K562 (cell line): ENCODE data around the gene TARM1. TPM values are rescaled to one million over a fixed set of nuclear protein-coding genes. Genes with fewer than 3 reads are reported as not detected.

ENCODE experiments used
- ARID1B ChIP-seq: fragments of 450-650 bp; IDR thresholded peaks from 2 replicates; pipeline ENCODE4 v1.6.1; 2016; ENCODE audit warnings: antibody characterized with exemption, mild to moderate bottlenecking, inconsistent platforms
- BACH1 ChIP-seq: fragments of 200-800 bp; sonication (Bioruptor generic); IDR thresholded peaks from 2 replicates; pipeline ENCODE4 v1.6.1; 2016; ENCODE audit warnings: missing genetic modification characterization, missing compliant biosample characterization
- FOXJ2 ChIP-seq: fragments of 200-800 bp; sonication (Bioruptor generic); IDR thresholded peaks from 2 replicates; pipeline ENCODE4 v1.6.1; 2016; ENCODE audit warnings: missing genetic modification characterization, missing compliant biosample characterization
- HMGN3 ChIP-seq: IDR thresholded peaks from 2 replicates; pipeline ENCODE4 v1.6.1; 2011; ENCODE audit warnings: borderline replicate concordance, low read depth, mild to moderate bottlenecking, mixed read lengths, low read length; ENCODE audit not compliant: insufficient read length; ENCODE audit errors: extremely low read depth
- MGA ChIP-seq: fragments of 450-650 bp; IDR thresholded peaks from 2 replicates; pipeline ENCODE4 v1.6.1; 2016; ENCODE audit warnings: mild to moderate bottlenecking, moderate library complexity
- NFIC ChIP-seq: fragments of 450-650 bp; IDR thresholded peaks from 2 replicates; pipeline ENCODE4 v1.6.1; 2017; ENCODE audit warnings: mild to moderate bottlenecking, inconsistent platforms
- SAP30 ChIP-seq: fragments of 200-600 bp; sonication (generic); IDR thresholded peaks from 2 replicates; pipeline ENCODE4 v1.6.1; 2012; ENCODE audit warnings: borderline replicate concordance, low read depth, mild to moderate bottlenecking, moderate library complexity, low read length, control low read depth, inconsistent platforms; ENCODE audit not compliant: insufficient read depth, poor library complexity, severe bottlenecking
- YBX1 ChIP-seq: fragments of 450-650 bp; IDR thresholded peaks from 2 replicates; pipeline ENCODE4 v1.7.1; 2016; ENCODE audit warnings: mild to moderate bottlenecking
- ZBTB33 ChIP-seq: sonication (generic); formaldehyde crosslinking; IDR thresholded peaks from 2 replicates; pipeline ENCODE4 v1.8.1; 2023; ENCODE audit warnings: mild to moderate bottlenecking, missing genetic modification reagents
- ZNF146 ChIP-seq: IDR thresholded peaks from one replicate; pipeline ENCODE4 v1.6.1; 2018; ENCODE audit warnings: missing compliant biosample characterization; ENCODE audit not compliant: unreplicated experiment
- ZNF780A ChIP-seq: fragments of 250-450 bp; sonication (Bioruptor Pico); IDR thresholded peaks from 2 replicates; pipeline ENCODE4 v1.5.0; 2021; ENCODE audit warnings: mild to moderate bottlenecking
- ZNF830 ChIP-seq: fragments of 250-450 bp; sonication (Bioruptor Pico); IDR thresholded peaks from 2 replicates; pipeline ENCODE4 v1.5.0; 2021; ENCODE audit warnings: mild to moderate bottlenecking
- polyA plus RNA-seq, 8 experiments: library from polyadenylated mRNA; depleted of rRNA in 4 of 8; stranded (reverse) in 5 of 8; unstranded in 3 of 8; fragments of >200 nt; fragmentation: Nextera tagmentation in 2 of 8; fragmentation: Illumina TruSeq in 1 of 8; extraction: Ambion mirVana in 2 of 8; extraction: Trizol in 1 of 8; gene quantifications; 2 replicates each; pipeline versions ENCODE4 v1.2.1 to v1.2.3, GENCODE V29; 2011 to 2014; ENCODE audit warnings: inconsistent platforms in 1 of 8, missing spikeins in 1 of 8
- total RNA-seq, 7 experiments: library from RNA; depleted of rRNA in 6 of 7; stranded (reverse); fragments of >200 nt in 6 of 7; fragmentation: Illumina TruSeq in 2 of 7; extraction: Trizol in 2 of 7; gene quantifications; 2 replicates each; pipeline versions ENCODE4 v1.2.1 to v1.2.3, GENCODE V29; 2011 to 2021; ENCODE audit warnings: low replicate concordance in 1 of 7

The TARM1 gene
- total and polyA plus RNA-seq, 9 of the 15 experiments (the other 6 are each of a cell fraction or from before 2014, with no cell fraction given) = not detected

- TF ChIP-seq ZNF830 (CRISPR knock-in tag) (0 out of 2 replicates have a peak, but pooled peaks have one; percentile 84), YBX1 (no peak), ZNF146 (CRISPR knock-in tag) (no peak), BACH1 (peak; percentile 77; the same call in 1 of the 2 replicates), MGA (no peak; the same call in 1 of the 2 replicates), NFIC (peak; percentile 64), ARID1B (no peak; the same call in 1 of the 2 replicates), ZBTB33 (CRISPR knock-in tag) (peak; percentile 29; the same call in 1 of the 2 replicates), SAP30 (no peak), ZNF780A (CRISPR knock-in tag) (no peak), HMGN3 (no peak), FOXJ2 (peak; percentile 78)
These were observed 34.2 kb upstream of the TARM1 start, which contains the start of the genes PRPF31 and TFPT (continued) for GRCh38 chr19:54115109-54116063.
